GM21576 (cell line): ENCODE measurements around the gene IMMP2L.

Experiments
- ATAC-seq: cut with Tn5 transposase; IDR thresholded peaks from one replicate; pipeline ENCODE4 v1.9.1; 2021; ENCODE audit warnings: mild to moderate bottlenecking, moderate library complexity; ENCODE audit not compliant: unreplicated experiment

Gene IMMP2L

DNA sequence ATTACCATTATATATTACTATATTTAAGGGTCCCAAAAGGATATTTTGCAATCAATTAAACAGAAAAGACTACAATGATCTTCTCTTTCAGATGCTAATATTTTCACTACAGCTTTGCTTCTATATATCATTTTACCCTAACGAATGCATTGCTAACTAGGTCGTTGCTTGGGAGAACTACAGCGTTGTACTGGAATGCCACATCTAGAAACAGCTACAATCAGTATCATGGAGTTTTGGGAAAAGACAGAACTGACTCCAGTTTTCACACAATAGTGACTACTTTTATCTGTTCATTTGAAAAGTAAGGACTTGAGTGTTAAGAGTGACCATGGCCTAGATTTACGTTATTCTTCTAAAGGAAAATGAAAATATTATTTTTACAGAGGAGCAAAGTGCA lies 432.9 kb downstream of the IMMP2L start:
- ATAC-seq, result no peak

DNA sequence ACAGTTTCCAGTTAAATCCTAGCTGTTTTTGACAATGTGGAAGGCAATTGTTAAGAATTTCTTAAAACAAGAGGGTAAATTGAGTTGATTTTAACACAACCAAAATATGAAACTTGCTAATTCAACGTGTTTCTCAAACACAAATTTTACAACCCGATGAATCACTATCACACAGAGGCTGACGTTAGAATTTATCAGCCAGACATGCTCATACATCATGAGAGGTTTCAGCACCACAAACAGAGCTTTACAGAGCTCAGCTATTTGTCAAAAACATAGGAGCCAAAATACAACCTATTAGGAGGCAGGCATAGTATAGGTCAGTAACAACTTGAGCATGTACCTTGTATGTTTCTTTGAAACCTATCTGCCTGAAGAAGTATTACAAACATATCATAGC lies 435.3 kb downstream of the IMMP2L start:
- ATAC-seq, result no peak

DNA sequence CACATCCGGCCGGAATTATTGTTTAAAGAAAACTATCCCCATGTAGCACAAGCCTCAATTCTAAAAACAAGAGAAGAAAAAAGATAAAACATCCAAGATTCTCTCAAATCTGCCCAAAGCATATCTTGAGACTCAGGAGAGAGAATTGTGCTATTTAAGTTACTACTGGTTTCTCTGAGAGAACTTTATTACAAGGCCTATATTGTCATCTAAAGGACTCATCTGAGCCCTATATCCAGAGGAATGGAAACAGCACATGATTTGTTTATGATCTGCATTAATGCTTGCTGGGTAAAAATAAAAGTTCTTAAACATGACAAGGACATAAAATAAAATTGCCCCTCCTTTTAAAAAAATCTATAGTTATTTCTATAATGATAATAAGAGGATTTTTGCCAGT lies 446.3 kb downstream of the IMMP2L start:
- no peak for ATAC-seq

DNA sequence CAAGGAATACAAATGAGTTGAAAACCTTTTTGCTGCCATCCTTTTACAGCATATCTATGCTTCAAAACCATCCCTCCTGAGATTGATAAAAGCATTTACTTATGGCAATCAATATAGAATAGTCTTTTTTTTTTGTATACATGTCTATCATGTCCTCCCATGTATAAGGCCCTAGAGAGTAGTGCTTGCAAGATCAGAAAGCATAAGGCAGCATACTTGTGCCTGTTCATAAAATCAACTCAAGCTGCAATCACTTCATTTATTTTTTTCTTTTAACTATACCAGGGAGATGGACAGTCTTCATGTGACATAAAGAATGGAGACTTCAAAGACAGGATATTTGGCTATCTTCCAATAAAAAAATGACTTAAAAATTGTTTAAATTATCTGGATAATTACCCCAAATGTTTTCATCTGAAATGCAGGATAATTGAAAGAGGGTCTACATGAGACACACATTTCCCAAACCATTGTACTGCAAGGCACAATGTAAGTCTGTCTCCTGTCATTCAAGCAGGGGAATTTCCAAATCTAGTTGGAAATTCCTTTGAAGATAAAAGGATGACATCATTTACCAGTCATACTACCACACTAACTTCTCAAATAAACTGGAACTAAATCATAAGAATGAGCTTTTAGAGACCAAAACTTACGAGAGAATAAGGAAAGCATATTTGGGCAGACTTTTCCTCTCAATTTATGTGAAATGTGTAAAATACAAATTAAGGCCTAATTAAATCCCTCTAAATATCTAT lies 448.9 kb downstream of the IMMP2L start:
- ATAC-seq, result no peak

DNA sequence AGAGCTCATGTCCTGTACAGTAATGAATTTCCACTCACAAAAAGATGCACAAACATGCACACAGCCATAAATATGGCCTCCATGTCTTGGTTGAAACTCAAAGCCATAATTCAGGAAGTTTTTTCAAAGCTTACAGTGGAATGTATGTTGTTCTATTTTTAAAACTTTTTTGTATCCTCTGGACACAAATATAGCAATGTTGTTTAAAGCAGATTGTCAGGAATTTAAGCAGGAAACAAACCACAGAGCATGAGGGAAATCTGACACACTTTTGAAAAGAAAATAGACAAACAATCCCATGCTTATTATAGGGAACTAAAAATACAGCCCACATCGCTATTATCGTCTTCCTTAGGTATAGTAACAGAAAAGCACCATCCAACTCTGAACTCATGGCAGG lies 449.9 kb downstream of the IMMP2L start:
- no peak for ATAC-seq

- no peak for ATAC-seq
Measured at GRCh38 chr7:111108496-111108895, 453.8 kb downstream of the IMMP2L start.

DNA sequence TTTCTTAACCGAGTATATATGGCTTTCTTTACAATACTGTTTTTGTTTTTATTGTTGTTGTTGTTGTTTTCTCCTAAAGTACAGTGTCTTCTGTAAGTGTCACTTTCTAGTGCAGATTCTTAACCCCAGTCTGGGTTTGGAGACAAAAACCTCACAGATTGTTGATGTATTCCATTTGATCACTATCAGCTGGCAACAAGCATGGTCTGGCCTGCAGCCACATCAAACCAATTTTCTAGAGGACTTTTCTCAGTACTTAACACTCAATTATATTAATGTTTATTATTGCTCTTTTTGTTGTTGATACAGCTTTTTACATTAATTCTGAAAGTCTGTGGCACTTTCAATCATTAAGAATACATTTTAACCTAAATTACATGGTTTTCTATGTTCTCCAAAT lies 454.3 kb downstream of the IMMP2L start:
- no peak for ATAC-seq

DNA sequence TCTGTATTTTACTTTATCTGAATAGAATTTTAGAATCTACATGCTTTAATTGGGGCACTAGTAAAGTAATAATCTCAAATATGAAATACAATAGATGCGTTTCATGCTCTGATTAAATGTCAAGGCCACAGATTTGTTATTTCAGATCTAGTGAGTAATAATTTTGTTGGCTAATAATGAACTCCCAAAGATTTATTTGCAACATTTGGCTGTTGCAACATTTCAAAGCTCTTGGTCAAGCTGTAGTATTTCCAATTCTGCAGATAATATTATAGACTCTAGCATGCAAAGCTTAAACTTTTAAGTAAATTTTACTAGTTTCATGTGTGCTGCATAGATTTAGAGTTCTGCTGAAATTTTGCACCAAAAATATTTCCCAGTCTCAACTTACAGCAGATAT lies 454.7 kb downstream of the IMMP2L start:
- ATAC-seq, result no peak

DNA sequence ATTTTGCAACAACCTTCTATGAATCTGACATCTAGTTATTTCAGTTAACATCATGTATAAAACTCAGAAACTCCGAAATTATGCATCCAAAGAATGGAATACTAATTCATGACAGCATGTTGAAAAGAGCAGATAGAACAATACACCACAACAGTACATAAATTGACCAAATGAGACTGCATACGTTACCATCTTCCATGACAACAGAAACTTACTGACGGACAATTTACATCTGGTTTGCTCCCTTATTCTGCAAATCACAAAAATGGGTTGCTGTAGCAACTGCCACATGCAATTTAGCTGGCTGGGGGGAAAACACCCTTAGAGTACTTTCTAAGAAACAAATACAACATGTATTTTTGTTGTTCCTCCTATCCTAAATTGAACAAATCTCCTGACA lies 457.0 kb downstream of the IMMP2L start:
- ATAC-seq, result no peak

- no peak for ATAC-seq
Measured at GRCh38 chr7:111104710-111105109, 457.6 kb downstream of the IMMP2L start.

DNA sequence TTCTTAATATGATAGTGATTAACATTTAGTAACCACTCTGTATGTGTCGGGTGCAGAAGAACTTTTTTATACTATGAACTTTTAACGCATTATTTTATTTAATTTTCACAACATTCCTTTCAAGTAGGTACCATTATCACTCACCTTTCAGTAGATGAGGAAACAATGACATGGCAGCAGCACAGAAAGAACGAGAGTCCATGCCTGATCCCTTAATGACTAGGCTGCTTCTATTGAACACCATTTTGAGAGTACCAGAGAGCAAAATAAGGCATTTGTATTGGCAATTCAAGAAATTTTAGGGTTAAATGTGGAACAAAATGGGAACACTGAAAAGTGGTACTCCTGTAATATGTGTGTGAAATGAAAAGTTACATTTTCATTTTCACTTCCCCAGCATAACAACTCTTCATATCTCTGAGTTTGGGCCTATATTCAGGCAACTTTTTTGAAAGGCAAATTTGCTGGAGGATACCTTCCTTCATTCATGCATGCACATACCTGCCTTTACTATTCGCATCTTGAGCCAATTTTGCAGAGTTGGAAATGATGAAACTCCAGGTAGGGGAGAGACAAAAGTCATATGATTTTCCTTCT lies 458.5 kb downstream of the IMMP2L start:
- ATAC-seq, result peak; percentile 83

DNA sequence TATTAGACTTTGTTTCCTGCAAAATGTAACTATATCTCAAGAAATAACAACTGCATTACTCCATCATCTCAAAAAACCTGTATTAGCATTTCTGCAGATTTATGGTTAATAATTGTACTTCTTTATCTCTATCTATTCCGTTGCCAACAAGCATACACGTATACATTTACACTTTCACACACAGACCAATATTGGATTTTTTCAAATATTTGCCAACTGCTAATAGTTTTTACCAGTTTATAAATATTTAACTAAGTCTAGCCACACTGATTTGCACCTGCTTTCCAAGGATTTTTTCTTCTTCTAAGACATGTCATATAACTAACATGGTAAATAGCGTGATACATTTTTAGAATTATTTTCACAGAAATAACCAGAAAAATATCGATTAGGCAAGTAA lies 459.2 kb downstream of the IMMP2L start:
- ATAC-seq, result no peak

DNA sequence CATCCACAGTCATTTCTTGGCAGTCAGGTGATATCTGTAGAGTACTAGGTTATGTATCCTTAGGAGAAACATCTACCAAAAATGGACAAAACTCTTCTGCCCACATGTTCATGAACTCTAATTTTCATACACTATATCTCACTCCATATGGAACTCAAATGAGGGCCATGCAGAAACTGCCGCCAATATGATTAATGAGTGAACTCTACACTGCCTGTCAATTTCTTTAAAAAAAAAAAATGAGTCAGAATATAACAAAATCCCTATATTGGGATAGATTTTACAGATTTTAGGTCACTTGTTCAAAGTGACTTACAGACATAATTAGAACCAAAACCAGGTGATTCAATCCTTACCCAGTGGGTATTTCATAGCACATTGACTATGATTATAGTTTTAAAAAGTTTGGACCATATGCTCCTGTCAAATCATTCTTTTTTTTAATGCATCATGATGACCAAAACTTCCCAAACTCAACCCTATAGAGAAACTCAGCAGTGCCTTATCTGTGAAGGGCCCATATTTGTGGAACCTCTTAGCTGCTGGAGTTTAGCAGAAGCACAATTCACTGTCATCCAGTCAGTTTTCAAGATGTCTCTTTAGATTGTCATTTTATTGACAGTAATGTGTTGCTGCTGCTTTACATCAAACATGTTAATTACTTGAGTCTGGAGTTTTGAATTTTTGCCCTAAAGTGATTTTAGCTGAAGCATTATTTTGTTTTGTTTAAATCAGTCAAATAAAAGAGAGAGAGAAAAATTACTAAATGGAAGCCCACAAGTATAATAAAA lies 460.2 kb downstream of the IMMP2L start:
- no peak for ATAC-seq

- no peak for ATAC-seq
Measured at GRCh38 chr7:111098926-111099250, 463.4 kb downstream of the IMMP2L start.

GRCh38 chr7:111098011-111098925 lies 464.0 kb downstream of the IMMP2L start:
- peak; percentile 83 for ATAC-seq

DNA sequence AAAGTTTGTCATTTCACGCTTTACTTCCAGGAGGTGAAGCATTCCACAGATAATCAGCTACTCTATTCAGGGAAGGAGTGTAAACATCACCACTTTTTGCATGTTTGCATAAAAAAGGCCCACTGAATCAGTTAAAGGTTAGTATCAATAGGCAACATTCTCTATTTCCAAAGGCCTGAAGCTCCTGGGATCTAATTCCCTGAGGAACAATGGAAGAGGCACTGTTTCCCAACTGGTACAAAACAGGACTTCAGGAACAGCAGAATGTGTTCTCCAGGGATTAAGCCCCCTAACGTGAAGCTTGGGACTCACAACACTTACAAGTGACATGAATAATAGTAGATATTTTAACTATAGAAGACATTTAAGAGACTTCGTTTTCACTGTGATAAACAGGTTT lies 465.3 kb downstream of the IMMP2L start:
- ATAC-seq, result no peak

DNA sequence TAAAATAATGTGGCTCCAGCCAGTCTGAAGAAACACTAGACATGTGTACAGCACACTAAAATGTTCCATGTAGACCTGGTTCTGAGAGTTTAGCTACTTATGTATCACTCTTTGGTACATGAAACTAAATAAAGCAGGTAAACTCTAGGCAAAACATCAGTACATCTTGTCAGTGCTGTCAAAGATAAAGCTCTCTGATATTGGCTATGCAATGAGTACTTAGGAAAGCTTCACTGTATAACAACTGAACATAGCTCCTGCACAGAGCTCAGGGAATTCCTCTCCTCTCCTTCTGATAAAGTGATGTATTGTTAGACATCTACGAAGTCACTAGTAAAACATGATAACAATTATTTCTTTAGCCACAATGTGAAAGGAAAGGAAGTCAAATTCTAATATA lies 467.9 kb downstream of the IMMP2L start:
- no peak for ATAC-seq

GRCh38 chr7:111093496-111093895 lies 468.8 kb downstream of the IMMP2L start:
- no peak for ATAC-seq

DNA sequence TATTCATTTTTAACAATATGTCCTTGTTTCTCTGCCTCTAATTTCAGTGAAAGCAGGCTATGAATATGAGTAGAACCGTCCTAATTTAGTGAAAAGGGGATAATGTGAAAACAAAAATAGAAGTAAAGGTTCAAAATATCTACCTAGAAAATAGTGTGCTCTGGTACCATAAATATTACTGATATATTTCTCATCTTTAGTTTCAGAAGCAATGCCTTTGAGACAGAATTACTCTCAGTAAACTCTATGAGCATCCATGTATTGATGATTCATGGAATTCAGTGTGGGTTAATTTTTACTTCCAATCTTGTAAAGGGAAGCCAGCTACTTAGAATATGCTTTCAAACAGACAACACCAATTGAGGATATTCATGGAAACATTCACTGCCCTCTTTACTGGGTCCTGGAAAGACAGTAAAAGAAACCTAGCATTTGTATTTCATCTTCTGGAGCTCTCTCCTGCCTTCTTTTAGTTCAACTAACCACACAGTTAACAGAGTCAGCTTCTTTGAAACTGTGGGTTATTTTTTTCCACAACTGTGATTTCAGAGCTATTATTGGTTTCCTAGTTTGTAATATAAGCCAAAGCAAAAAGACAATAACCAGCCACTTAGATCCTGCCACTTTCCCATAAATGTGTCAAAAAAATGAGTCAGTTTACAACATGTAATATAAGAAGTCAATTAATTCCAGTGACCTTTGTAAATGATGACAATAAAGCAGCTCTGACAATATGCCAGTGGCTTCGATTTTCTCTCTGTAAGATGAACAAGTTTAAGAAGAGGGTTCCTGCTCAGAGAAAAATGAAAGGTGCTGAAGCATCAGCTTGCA lies 469.7 kb downstream of the IMMP2L start:
- ATAC-seq, result peak; percentile 57
